Tibial artery (tissue), 4 donors: ENCODE measurements around the gene SLC6A9.

Experiments used
- DNase-seq, 2 donors: peaks; one replicate each; pipeline ENCODE4 v3.0.0-alpha.2; 2019
- H3K27ac ChIP-seq, 2 donors: fragments of 200-600 bp; sonication (generic) in 1 of 2; 1 replicate in 1 of 2; 2 replicates in 1 of 2; pipeline ENCODE4 v1.5.1; 2018 to 2019; ENCODE audit warnings: mild to moderate bottlenecking in 1 of 2
- H3K27me3 ChIP-seq, 2 donors: fragments of 200-600 bp; sonication (generic) in 1 of 2; one replicate each; pipeline versions ENCODE4 v1.5.1 to v1.6.0; 2016 to 2019
- H3K36me3 ChIP-seq, 3 donors: fragments of 200-600 bp; sonication (generic) in 2 of 3; one replicate each; pipeline ENCODE4 v1.5.1; 2016 to 2019; ENCODE audit warnings: mild to moderate bottlenecking in 2 of 3
- H3K4me1 ChIP-seq, 4 donors: fragments of 200-600 bp; sonication (generic) in 2 of 4; 1 replicate in 3 of 4; 2 replicates in 1 of 4; pipeline ENCODE4 v1.5.1; 2016 to 2019
- H3K4me3 ChIP-seq, 2 donors: fragments of 200-600 bp; sonication (generic) in 1 of 2; 1 replicate in 1 of 2; 2 replicates in 1 of 2; pipeline ENCODE4 v1.5.1; 2018 to 2019; ENCODE audit warnings: mild to moderate bottlenecking in 2 of 2
- H3K9me3 ChIP-seq, 3 donors: fragments of 200-600 bp; sonication (generic) in 1 of 3; one replicate each; pipeline ENCODE4 v1.5.1; 2016 to 2019
- CTCF ChIP-seq, 2 experiments: fragments of 200-600 bp in 1 of 2; fragments of 450-650 bp in 1 of 2; IDR thresholded peaks; one replicate each; pipeline ENCODE4 v1.5.1; 2017 to 2019; ENCODE audit warnings: antibody characterized with exemption in 2 of 2, mild to moderate bottlenecking in 1 of 2, moderate library complexity in 1 of 2
- intact Hi-C: fragments of 100-400 bp; cut with DNase I; formaldehyde crosslinking; loops from one replicate; pipeline ENCODE4 v1.15.0; 2023; ENCODE audit warnings: low total_unique reads

SLC6A9 gene

GRCh38 chr1:43979261-43979527 is 52.1 kb downstream of the SLC6A9 start:
- peak overlapping the region; percentile 63 to 74 for H3K27ac ChIP-seq

GRCh38 chr1:43978551-43979260 is 52.6 kb downstream of the SLC6A9 start, which contains the start of gene B4GALT2:
Gene B4GALT2, plus strand, starts transcription at chr1:43979210. Its CDS starts 1,951 bp downstream, at chr1:43981161.
- Histone ChIP-seq H3K36me3 (peaks cover 12 to 22% (median 15%) of the 10 kb centered on the region in 3 donors), H3K9me3 (no peaks in the 10 kb centered on the region), H3K4me1 (peaks cover 0 to 56% (median 44%) of the 10 kb centered on the region in 4 donors), H3K27me3 (no peaks in the 10 kb centered on the region), H3K27ac (peak within 1 kb of the TSS; percentile 63 to 74), H3K4me3 (peak within 1 kb of the TSS; percentile 64 to 93)
- TF ChIP-seq CTCF (IDR thresholded peaks at IDR 0.05), result no peak
- DNase-seq, result no peak
- intact Hi-C loops, result no loop called here

More at GRCh38 chr1:43979261-43979527, 52.1 kb downstream of the SLC6A9 start:
- DNase-seq, result no peak
- Histone ChIP-seq H3K36me3 (peaks cover 12 to 27% (median 15%) of the 10 kb centered on the region in 3 donors), H3K4me1 (peaks cover 0 to 52% (median 41%) of the 10 kb centered on the region in 4 donors), H3K27me3 (no peaks in the 10 kb centered on the region), H3K9me3 (no peaks in the 10 kb centered on the region), H3K4me3 (peak overlapping the region; percentile 64 to 93)
- TF ChIP-seq CTCF (IDR thresholded peaks at IDR 0.05), result no peak
- intact Hi-C loops, result no loop called here

GRCh38 chr1:43978264-43978550 is 53.1 kb downstream of the SLC6A9 start:
- no peak for DNase-seq
- no peaks in the 10 kb centered on the region for H3K27me3 ChIP-seq
- peak overlapping the region; percentile 64 to 93 for H3K4me3 ChIP-seq
- H3K36me3 ChIP-seq, result peaks cover 12 to 22% (median 15%) of the 10 kb centered on the region in 3 donors
- H3K27ac ChIP-seq, result peak overlapping the region in 1 of 2 donors; percentile 58
- no peaks in the 10 kb centered on the region for H3K9me3 ChIP-seq
- no peak for TF ChIP-seq CTCF (IDR thresholded peaks at IDR 0.05)
- H3K4me1 ChIP-seq, result peaks cover 0 to 56% (median 44%) of the 10 kb centered on the region in 4 donors
- intact Hi-C loops, result no loop called here

GRCh38 chr1:43977376-43978263 is 53.6 kb downstream of the SLC6A9 start:
- no peak for TF ChIP-seq CTCF (IDR thresholded peaks at IDR 0.05)
- no peak overlapping the region for H3K27ac ChIP-seq
- H3K9me3 ChIP-seq, result no peaks in the 10 kb centered on the region
- no peak overlapping the region for H3K4me3 ChIP-seq
- no peak for DNase-seq
- H3K4me1 ChIP-seq, result peaks cover 0 to 56% (median 44%) of the 10 kb centered on the region in 4 donors
- H3K27me3 ChIP-seq, result no peaks in the 10 kb centered on the region
- peaks cover 12 to 25% (median 15%) of the 10 kb centered on the region in 3 donors for H3K36me3 ChIP-seq
- intact Hi-C loops, result no loop called here

- no peaks in the 10 kb centered on the region for H3K27me3 ChIP-seq
- TF ChIP-seq CTCF (IDR thresholded peaks at IDR 0.05), result no peak
- H3K36me3 ChIP-seq, result peaks cover 12 to 33% (median 15%) of the 10 kb centered on the region in 3 donors
- H3K4me1 ChIP-seq, result peaks cover 0 to 56% (median 44%) of the 10 kb centered on the region in 4 donors
- no peak overlapping the region for H3K4me3 ChIP-seq
- H3K27ac ChIP-seq, result no peak overlapping the region
- no peak for DNase-seq
- intact Hi-C loops, result no loop called here
- H3K9me3 ChIP-seq, result no peaks in the 10 kb centered on the region
Observed at GRCh38 chr1:43976890-43977289, 54.4 kb downstream of the SLC6A9 start.
